ENCODE results near the gene UBE2QL1. TPM values are rescaled to one million over a fixed set of nuclear protein-coding genes. Genes with fewer than 3 reads are reported as not detected.

Gene UBE2QL1
- total RNA-seq, 2 donors from 2014 or later, result 0.33 to 0.78 TPM

DNA sequence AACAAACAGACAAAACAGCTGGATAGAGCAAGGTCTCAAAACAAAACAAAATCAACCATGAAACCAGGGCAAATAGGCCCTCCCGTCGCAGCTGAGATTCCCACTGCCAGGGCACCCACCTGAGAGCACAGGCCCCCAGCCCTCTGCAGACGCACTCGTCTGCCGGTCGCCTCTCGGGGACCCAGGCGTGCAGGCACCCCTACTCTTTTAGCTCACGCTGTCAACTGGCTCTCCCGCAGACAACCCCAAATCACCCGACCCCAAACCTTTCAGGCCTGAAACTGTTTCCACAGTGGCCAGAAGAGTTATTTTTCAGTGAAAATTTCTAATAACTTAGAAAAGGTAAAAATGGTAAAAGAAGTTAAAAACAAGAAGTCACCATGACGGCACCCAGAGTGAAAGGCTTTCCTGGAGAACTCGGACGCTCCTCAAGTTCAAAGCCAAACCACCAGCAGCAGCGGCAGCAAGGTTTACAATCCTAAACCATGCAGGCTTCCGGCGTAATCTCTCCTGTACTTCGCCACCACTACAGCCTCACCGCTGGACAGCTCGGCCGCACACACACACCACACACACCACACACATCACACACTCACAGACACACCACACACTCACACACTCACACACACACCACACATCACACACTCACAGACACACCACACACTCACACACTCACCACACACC lies 1.9 kb upstream of the UBE2QL1 start:
- Histone ChIP-seq H3K27me3 (peaks cover 0 to 9% of the 10 kb centered on the region in 2 donors), H3K4me1 (peaks cover 7% of the 10 kb centered on the region), H3K36me3 (replicated peaks in 1 of 2; ENCODE audit: insufficient read depth in 1 of 2, low read depth in 2 of 2) (no peaks in the 10 kb centered on the region), H3K27ac (no peak overlapping the region), H3K9me3 (no peaks in the 10 kb centered on the region), H3K4me3 (no peak overlapping the region)
- TF ChIP-seq, protein P1, sequence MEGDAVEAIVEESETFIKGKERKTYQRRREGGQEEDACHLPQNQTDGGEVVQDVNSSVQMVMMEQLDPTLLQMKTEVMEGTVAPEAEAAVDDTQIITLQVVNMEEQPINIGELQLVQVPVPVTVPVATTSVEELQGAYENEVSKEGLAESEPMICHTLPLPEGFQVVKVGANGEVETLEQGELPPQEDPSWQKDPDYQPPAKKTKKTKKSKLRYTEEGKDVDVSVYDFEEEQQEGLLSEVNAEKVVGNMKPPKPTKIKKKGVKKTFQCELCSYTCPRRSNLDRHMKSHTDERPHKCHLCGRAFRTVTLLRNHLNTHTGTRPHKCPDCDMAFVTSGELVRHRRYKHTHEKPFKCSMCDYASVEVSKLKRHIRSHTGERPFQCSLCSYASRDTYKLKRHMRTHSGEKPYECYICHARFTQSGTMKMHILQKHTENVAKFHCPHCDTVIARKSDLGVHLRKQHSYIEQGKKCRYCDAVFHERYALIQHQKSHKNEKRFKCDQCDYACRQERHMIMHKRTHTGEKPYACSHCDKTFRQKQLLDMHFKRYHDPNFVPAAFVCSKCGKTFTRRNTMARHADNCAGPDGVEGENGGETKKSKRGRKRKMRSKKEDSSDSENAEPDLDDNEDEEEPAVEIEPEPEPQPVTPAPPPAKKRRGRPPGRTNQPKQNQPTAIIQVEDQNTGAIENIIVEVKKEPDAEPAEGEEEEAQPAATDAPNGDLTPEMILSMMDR (IDR thresholded peaks at IDR 0.05), result no peak
- no peak for TF ChIP-seq POLR2A (IDR thresholded peaks at IDR 0.05)
- intact Hi-C loops (cut with DNase I), result no loop called here
- ATAC-seq (no peak), DNase-seq (no peak)
- WGBS, 2 donors, result 73 to 75% methylated on average over 21 of the region's 21 CpGs

DNA sequence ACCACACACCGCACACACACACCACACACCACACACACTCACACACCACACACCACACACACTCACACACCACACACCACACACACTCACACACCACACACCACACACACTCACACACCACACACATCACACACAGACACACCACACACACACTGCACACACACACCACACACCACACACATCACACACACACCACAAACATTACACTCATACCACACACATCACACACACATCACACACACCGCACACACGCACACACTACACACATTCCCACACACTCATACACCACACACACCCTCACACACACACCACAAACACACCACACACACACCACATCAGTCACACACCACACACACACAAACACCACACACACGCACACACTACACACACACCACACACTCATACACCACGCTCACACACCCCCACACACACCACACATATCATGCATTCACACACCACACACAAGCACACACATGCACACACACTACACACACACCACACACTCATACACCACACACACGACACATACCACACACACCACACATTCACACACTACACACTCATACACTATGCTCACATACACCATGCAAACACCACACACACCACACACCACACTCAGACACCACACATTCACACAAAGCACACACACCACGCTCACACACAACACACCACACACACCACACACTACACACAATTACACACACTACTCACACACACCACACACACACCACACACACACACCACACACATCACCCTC lies 1.1 kb upstream of the UBE2QL1 start:
- no peaks in the 10 kb centered on the region for H3K36me3 ChIP-seq (replicated peaks in 1 of 2; ENCODE audit: insufficient read depth in 1 of 2, low read depth in 2 of 2)
- no peak overlapping the region for H3K4me3 ChIP-seq
- H3K27ac ChIP-seq, result no peak overlapping the region
- intact Hi-C loops (cut with DNase I), result no loop called here
- no peaks in the 10 kb centered on the region for H3K9me3 ChIP-seq
- H3K27me3 ChIP-seq, result peaks cover 0 to 9% of the 10 kb centered on the region in 2 donors
- 96% methylated on average over 7 of the region's 7 CpGs for WGBS, 2 donors
- ATAC-seq (no peak), DNase-seq (no peak)
- peaks cover 7% of the 10 kb centered on the region for H3K4me1 ChIP-seq
- TF ChIP-seq, protein P1 (IDR thresholded peaks at IDR 0.05), result no peak
- TF ChIP-seq POLR2A (IDR thresholded peaks at IDR 0.05), result no peak

DNA sequence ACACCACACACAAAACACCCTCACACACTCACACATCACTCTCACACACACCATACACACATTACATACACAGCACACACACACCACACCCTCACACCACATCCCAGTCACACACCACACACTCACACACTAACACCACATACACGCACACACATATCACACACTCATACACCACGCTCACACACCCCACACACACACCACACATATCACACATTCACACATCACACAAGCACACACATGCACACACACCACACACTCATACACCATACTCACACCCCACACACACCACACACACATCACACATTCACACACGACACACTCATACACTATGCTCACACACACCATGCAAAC lies 543 bp upstream of the UBE2QL1 start:
- intact Hi-C loops (cut with DNase I), result no loop called here
- TF ChIP-seq, protein P1 (IDR thresholded peaks at IDR 0.05), result no peak
- TF ChIP-seq POLR2A (IDR thresholded peaks at IDR 0.05), result no peak
- no peak overlapping the region for H3K27ac ChIP-seq
- no peak overlapping the region for H3K4me3 ChIP-seq
- peaks cover 7% of the 10 kb centered on the region for H3K4me1 ChIP-seq
- WGBS, 2 donors, result 87 to 92% methylated on average over 3 of the region's 3 CpGs
- no peaks in the 10 kb centered on the region for H3K36me3 ChIP-seq (replicated peaks in 1 of 2; ENCODE audit: insufficient read depth in 1 of 2, low read depth in 2 of 2)
- peaks cover 0 to 9% of the 10 kb centered on the region in 2 donors for H3K27me3 ChIP-seq
- ATAC-seq (no peak), DNase-seq (no peak)
- no peaks in the 10 kb centered on the region for H3K9me3 ChIP-seq

DNA sequence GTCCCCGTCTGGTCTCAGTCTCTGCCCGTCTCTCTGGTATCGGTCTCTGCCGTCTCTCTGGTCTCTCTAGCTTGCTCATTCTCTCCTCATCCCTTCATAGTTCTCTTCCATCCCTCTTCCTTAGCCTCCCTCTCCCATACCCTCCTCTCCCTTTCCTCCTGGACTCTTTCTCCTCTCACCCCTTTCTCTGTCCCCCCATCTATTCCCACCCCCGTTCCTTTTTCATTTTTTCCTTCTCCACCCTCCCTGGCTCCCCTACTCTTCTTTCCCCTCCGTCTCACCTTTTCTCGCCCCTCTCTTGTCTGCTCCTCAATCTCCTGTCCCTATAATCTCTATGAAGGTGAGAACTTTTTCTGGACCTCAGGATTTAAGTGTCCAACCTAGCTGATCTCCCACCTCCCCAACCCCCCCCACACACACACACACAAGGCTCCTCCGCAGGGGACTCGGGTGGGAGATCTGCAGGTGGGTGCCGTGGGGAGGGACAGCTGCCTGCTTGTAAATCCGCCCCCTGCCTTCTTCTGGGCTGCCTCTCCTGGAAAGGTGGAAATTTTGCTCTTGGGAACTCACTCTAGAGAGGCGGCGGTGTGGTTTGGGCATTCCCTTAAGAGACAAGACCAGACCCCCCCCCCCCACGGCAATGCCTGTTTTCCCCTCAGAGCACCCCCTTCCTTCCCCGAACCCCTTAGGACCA lies 953 bp downstream of the UBE2QL1 start:
- intact Hi-C loops (cut with DNase I), result no loop called here
- 8 to 10% methylated on average over 14 to 15 of the region's 15 CpGs for WGBS, 2 donors
- Histone ChIP-seq H3K27ac (no peak overlapping the region), H3K27me3 (peaks cover 0 to 9% of the 10 kb centered on the region in 2 donors), H3K9me3 (no peaks in the 10 kb centered on the region), H3K4me3 (no peak overlapping the region), H3K4me1 (peaks cover 7% of the 10 kb centered on the region), H3K36me3 (replicated peaks in 1 of 2; ENCODE audit: insufficient read depth in 1 of 2, low read depth in 2 of 2) (no peaks in the 10 kb centered on the region)
- DNase-seq (no peak), ATAC-seq (no peak)
- TF ChIP-seq POLR2A (IDR thresholded peaks at IDR 0.05), result no peak
- TF ChIP-seq, protein P1 (IDR thresholded peaks at IDR 0.05), result no peak

Measured in body of pancreas (tissue), 4 donors.